Measurements from ENCODE around the gene PCDHGA10. TPM values are rescaled to one million over a fixed set of nuclear protein-coding genes. Genes with fewer than 3 reads are reported as not detected.
"Not testable (repeated sequence)": the region's sequence is repeated elsewhere in the genome, so short reads cannot be mapped to it uniquely, and the experiment has no call there.

PCDHGA10 gene
- 5.3 TPM for total RNA-seq
- long read RNA-seq, full-length matches to known transcripts: 1 of 1 reads
- long read RNA-seq, partial matches to known transcripts: 0 of 1 reads
- long read RNA-seq, other reads (novel, unspliced or antisense): 0 of 1 reads

DNA sequence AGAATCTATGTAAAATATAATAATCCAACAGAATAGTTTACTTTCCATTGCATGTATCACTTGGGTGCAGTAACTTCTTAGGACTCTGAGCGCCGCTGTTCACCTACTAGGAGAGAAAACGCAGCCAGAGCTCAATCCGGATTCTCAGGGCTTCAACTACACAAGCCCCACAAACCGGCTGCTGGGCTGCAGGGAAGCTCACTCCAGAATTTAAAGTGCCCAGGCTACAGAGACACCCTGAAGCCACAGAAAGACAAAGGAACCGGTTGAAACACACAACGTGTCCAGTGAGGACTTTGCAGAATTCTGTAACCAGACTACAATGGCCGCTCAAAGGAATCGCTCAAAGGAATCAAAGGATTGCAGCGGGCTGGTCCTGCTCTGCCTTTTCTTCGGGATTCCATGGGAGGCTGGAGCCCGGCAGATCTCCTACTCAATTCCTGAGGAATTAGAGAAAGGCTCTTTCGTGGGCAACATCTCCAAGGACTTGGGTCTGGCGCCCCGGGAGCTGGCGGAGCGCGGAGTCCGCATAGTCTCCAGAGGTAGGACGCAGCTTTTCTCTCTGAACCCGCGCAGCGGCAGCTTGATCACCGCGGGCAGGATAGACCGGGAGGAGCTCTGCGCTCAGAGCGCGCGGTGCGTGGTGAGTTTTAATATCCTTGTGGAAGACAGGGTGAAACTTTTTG, at the start of gene PCDHGA10:
Gene PCDHGA10 (plus strand): TSS at position 134 of the 686 bp plus-strand sequence. CDS start 189 bp downstream, at position 323.
- intact Hi-C loops (cut with micrococcal nuclease): loop anchor here (10.0 kb wide), 2 partner anchors 62 to 112 kb away; partner anchors contain the start of gene PCDHGC3
- DNase-seq (peak; percentile 44), ATAC-seq (peak; percentile 67)

DNA sequence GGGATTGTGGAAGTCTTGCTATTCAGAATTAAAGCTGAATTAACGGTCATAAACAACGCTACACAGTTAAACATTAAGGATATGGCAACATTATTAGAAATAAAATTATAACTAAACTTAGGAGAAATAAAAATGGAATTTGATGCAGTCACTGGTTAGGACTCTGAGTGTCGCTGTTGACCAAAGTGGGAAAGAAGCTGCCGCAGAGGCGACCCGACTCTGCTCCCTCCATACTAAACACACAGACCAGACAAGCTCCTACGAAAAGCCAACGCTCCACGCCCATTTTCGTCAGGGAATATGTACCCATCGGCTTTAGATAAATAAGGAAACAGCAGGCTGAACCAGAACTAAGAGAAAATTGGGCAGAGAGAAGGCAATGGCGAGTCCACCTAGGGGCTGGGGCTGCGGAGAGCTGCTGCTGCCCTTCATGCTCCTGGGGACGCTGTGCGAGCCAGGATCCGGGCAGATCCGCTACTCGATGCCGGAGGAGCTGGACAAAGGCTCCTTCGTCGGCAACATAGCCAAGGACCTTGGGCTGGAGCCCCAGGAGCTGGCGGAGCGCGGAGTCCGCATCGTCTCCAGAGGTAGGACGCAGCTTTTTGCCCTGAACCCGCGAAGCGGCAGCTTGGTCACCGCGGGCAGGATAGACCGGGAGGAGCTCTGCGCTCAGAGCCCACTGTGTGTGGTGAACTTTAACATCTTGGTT, 48.7 kb upstream of the PCDHGA10 start, which contains the start of gene PCDHGA5:
Gene PCDHGA5 (plus strand): TSS at position 211 of the 709 bp plus-strand sequence. CDS start 169 bp downstream, at position 380.
- DNase-seq (peak; percentile 35), ATAC-seq (peak; percentile 78)
- intact Hi-C loops (cut with micrococcal nuclease): no loop called here

DNA sequence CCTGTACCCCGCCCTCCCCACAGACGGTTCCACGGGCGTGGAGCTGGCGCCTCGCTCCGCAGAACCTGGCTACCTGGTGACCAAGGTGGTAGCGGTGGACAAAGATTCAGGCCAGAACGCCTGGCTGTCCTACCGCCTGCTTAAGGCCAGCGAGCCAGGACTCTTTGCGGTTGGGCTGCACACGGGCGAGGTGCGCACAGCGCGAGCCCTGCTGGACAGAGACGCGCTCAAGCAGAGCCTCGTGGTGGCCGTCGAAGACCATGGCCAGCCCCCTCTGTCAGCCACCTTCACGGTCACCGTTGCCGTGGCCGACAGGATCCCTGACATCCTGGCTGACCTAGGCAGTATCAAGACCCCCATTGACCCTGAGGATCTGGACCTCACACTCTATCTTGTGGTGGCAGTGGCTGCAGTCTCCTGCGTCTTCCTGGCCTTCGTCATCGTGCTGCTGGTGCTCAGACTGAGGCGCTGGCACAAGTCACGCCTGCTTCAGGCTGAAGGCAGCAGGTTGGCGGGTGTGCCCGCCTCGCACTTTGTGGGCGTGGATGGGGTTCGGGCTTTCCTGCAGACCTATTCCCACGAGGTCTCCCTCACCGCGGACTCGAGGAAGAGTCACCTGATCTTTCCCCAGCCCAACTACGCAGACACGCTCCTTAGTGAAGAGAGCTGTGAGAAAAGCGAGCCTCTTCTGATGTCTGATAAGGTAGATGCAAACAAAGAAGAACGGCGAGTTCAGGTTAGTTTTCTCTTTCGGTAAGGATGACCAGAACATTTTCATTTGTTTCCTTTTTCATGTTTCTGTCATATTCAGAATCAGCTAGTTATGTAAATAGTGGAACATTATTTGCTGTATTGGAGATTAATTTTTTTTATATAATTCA, 46.5 kb upstream of the PCDHGA10 start:
- DNase-seq (no peak), ATAC-seq (no peak)
- intact Hi-C loops (cut with micrococcal nuclease): no loop called here

DNA sequence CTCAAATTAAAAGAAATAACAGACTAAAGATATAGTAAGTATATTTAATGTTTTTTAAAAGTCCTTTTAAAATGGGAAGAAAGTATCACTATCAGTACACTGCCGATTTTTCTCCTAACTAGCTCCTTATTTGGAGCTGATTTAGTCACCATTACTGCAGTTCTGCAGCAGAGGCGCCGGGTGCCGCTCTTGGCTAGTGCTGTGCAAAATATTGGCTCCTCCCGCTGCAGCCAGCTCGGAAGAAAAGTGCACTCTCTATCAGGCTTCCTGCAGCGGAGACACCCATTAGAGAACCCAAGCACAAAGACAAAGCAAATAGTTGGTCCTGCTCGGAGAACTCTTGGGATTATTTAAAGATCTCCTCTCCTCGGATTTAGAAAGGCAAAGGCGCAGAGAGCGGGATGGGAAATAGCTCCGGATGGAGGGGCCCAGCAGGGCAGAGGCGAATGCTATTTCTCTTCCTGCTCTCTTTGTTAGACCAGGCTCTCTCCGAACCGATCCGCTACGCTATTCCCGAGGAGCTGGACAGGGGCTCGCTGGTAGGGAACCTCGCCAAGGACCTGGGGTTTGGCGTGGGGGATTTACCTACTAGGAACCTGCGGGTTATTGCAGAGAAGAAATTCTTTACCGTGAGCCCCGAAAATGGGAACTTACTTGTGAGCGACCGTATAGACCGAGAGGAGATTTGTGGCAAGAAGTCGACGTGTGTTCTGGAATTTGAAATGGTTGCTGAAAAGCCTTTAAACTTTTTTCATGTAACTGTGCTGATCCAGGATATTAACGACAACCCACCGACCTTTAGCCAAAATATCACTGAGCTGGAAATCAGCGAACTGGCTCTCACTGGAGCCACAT, 42.6 kb upstream of the PCDHGA10 start, which contains the start of gene PCDHGB3:
Gene PCDHGB3 (plus strand): TSS at position 249 of the 855 bp plus-strand sequence. CDS start 153 bp downstream, at position 402.
- ATAC-seq: peak; percentile 92
- peak; percentile 76 for DNase-seq
- intact Hi-C loops (cut with micrococcal nuclease): no loop called here

DNA sequence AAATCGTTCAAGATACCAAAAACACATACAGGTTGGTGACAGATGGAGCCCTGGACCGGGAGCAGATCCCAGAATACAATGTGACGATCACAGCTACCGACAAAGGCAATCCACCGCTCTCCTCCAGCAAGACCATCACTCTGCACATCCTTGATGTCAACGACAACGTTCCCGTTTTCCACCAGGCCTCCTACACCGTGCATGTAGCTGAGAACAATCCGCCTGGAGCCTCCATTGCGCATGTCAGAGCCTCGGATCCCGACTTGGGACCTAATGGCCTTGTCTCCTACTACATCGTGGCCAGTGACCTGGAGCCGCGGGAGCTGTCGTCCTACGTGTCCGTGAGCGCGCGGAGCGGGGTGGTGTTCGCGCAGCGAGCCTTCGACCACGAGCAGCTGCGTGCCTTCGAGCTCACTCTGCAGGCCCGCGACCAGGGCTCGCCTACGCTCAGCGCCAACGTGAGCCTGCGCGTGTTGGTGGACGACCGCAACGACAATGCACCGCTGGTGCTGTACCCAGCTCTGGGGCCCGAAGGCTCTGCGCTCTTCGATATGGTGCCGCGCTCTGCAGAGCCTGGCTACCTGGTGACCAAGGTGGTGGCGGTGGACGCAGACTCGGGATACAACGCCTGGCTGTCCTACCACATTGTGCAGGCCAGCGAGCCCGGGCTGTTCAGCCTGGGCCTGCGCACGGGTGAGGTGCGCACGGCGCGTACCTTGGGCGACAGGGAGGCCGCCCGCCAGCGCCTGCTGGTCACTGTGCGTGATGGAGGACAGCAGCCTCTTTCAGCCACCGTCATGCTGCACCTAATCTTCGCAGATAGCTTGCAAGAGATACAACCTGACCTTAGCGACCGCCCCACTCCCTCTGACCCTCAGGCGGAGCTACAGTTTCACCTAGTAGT, 41.0 kb upstream of the PCDHGA10 start:
- intact Hi-C loops (cut with micrococcal nuclease): no loop called here
- DNase-seq (no peak), ATAC-seq (peak; percentile 51)

DNA sequence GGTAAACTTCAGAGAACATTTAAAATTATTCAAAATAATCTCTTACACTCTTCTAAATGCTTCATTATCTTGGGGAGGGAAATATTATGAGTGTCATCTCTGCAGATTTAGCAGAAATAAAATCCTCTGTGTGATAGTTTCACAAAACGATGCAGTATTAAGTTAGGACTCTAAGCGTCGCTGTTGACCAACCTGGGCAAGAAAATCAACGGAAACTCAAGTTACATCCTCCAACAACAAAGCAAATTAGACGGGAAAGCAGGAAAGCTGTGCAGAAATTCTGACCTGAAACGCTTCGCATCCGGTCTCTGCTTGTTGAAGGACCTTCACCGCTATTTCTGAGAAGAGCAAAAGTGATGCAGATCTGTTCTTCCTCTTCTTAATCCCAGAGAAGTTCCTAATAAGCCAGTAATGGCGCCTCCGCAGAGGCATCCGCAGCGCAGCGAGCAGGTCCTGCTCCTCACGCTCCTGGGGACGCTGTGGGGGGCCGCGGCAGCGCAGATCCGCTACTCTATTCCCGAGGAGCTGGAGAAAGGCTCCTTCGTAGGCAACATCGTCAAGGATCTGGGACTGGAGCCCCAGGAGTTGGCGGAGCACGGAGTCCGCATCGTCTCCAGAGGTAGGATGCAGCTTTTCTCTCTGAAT, 39.0 kb upstream of the PCDHGA10 start, which contains the start of gene PCDHGA6:
Gene PCDHGA6 (plus strand): TSS at position 219 of the 645 bp plus-strand sequence. CDS start 193 bp downstream, at position 412.
- ATAC-seq (no peak), DNase-seq (no peak)
- intact Hi-C loops (cut with micrococcal nuclease): no loop called here

DNA sequence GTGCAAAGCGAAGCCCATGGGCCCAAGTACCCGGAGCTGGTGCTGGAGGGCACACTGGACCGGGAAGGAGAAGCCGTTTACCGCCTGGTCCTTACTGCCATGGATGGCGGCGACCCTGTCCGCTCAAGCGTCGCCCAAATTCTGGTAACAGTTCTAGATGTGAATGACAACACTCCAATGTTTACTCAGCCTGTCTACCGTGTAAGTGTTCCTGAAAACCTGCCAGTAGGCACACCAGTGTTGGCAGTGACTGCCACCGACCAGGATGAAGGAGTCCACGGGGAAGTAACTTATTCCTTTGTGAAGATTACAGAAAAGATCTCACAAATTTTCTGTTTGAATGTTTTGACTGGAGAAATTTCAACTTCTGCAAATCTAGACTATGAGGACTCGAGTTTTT, 38.2 kb upstream of the PCDHGA10 start:
- ATAC-seq (peak; percentile 62), DNase-seq (peak; percentile 35)
- intact Hi-C loops (cut with micrococcal nuclease): no loop called here

DNA sequence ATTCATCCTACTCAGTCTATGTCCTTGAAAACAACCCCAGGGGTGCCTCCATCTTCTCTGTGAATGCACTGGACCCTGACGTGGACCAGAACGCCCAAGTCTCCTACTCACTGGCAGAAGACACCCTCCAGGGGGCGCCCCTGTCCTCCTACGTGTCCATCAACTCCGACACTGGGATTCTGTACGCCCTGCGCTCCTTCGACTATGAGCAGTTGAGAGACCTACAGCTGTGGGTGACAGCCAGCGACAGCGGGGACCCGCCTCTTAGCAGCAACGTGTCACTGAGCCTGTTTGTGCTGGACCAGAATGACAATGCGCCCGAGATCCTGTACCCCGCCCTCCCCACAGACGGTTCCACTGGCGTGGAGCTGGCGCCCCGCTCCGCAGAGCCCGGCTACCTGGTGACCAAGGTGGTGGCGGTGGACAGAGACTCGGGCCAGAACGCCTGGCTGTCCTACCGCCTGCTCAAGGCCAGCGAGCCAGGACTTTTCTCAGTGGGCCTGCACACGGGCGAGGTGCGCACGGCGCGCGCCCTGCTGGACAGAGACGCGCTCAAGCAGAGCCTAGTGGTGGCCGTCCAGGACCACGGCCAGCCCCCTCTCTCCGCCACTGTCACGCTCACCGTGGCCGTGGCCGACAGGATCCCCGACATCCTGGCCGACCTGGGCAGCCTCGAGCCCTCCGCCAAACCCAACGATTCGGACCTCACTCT, 37.2 kb upstream of the PCDHGA10 start:
- intact Hi-C loops (cut with micrococcal nuclease); DNase-seq; ATAC-seq: not testable (repeated sequence)

DNA sequence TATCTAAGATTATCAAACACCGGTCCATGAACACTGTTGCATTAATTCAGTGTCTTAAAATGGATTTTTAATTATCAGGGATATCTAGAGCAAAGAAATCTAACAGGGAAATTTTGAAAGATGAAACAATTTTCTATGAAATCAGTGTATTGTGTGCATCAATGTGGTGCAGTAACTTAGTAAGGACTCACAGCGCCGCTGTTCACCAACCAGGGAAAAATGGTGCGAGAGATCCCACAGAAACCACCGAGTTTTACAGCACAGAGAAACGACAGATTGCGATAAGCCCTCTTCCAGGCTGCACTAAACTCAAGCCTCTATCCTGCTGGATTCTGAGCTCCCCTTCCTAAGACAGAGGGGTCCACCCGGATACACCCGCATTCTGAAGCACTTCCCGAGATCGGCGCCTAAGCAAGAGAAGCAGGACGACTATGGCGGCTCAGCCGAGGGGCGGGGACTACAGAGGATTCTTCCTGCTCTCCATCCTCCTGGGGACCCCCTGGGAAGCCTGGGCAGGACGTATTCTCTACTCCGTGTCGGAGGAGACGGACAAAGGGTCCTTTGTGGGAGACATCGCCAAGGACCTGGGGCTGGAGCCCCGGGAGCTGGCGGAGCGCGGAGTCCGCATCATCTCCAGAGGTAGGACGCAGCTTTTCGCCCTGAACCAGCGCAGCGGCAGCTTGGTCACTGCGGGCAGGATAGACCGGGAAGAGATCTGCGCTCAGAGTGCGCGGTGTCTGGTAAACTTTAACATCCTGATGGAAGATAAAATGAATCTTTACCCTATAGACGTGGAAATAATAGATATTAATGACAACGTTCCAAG, 30.1 kb upstream of the PCDHGA10 start, which contains the start of gene PCDHGA7:
Gene PCDHGA7 (plus strand): TSS at position 274 of the 826 bp plus-strand sequence. CDS start 158 bp downstream, at position 432.
- ATAC-seq (peak; percentile 39), DNase-seq (no peak)
- intact Hi-C loops (cut with micrococcal nuclease): no loop called here

DNA sequence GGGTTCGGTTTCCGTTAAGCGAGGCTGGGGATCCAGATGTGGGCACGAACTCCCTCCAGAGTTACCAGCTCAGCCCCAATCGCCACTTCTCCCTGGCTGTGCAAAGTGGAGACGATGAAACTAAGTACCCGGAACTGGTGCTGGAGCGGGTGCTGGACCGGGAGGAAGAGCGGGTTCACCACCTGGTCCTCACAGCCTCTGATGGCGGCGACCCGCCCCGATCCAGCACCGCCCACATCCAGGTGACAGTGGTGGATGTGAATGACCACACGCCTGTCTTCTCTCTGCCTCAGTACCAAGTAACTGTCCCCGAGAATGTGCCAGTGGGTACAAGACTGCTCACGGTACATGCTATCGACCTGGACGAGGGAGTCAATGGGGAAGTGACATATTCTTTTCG, 29.4 kb upstream of the PCDHGA10 start:
- ATAC-seq (no peak), DNase-seq (no peak)
- intact Hi-C loops (cut with micrococcal nuclease): no loop called here

DNA sequence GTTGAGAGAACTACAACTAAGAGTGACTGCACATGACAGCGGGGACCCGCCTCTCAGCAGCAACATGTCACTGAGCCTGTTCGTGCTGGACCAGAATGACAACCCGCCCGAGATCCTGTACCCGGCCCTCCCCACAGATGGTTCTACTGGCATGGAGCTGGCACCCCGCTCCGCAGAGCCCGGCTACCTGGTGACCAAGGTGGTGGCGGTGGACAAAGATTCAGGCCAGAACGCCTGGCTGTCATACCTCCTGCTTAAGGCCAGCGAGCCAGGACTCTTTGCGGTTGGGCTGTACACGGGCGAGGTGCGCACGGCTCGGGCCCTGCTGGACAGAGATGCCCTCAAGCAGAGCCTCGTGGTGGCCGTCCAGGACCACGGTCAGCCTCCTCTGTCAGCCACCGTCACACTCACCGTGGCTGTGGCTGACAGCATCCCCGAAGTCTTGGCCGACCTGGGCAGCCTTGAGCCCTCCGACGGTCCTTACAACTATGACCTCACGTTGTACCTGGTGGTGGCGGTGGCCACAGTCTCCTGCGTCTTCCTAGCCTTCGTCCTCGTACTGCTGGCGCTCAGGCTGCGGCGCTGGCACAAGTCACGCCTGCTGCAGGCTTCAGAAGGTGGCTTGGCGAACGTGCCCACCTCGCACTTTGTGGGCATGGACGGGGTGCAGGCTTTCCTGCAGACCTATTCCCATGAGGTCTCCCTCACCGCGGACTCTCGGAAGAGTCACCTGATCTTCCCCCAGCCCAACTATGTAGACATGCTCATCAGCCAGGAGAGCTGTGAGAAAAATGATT, 28.1 kb upstream of the PCDHGA10 start:
- no peak for ATAC-seq
- no peak for DNase-seq
- intact Hi-C loops (cut with micrococcal nuclease): no loop called here

DNA sequence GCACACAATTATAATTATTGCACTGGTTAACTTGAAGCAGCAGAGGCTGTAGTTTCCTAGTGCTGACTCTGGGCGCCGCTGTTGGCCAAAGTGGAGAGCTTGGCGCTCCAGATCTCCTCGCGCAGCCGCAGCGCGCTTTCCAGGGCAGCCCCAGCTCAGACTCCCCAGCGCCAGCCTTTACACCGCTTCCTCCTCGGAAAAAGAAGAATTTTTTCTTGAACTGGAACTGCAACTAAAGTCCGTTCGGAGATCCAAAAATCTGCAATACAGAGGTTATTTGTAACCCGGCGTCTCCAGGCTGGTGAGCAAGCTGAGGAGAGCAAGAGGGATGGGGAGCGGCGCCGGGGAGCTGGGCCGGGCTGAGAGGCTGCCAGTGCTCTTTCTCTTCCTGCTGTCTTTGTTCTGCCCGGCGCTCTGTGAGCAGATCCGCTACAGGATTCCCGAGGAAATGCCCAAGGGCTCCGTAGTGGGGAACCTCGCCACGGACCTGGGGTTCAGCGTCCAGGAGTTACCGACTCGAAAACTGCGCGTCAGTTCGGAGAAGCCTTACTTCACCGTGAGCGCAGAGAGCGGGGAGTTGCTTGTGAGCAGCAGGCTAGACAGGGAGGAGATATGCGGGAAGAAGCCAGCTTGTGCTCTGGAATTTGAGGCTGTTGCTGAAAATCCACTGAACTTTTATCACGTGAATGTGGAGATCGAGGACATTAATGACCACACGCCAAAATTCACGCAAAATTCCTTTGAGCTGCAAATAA, 25.1 kb upstream of the PCDHGA10 start, which contains the start of gene PCDHGB4:
Gene PCDHGB4 (plus strand): TSS at position 142 of the 755 bp plus-strand sequence. CDS start 187 bp downstream, at position 329.
- peak; percentile 67 for DNase-seq
- intact Hi-C loops (cut with micrococcal nuclease): not testable (repeated sequence)
- peak; percentile 92 for ATAC-seq

DNA sequence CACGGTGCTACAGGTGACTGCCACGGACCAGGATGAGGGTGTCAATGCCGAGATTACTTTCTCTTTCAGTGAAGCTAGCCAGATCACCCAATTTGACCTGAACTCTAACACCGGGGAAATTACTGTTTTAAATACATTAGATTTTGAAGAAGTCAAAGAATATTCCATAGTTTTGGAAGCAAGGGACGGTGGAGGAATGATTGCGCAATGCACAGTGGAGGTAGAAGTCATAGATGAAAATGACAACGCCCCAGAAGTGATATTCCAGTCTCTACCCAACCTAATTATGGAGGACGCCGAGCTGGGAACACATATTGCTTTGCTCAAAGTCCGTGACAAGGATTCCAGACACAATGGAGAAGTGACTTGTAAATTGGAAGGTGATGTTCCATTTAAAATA, 24.1 kb upstream of the PCDHGA10 start:
- ATAC-seq (no peak), DNase-seq (no peak)
- intact Hi-C loops (cut with micrococcal nuclease): no loop called here

Measured in left ventricle myocardium superior (tissue), 1 donor.